H9 (cell line): ENCODE measurements around the gene MDFIC2. TPM values are rescaled to one million over a fixed set of nuclear protein-coding genes. Genes with fewer than 3 reads are reported as not detected.

Source experiments
- DNase-seq: peaks from one replicate; pipeline ENCODE4 v3.0.0-alpha.2; 2017
- H2AFZ ChIP-seq: one replicate; pipeline ENCODE4 v1.6.1; 2013; ENCODE audit warnings: mild to moderate bottlenecking, low read length, control low read depth, moderate library complexity
- H2AK5ac ChIP-seq: 2 replicates; pipeline ENCODE4 v1.6.1; 2013; ENCODE audit warnings: low read length, control low read depth, mixed read lengths; ENCODE audit not compliant: insufficient read length
- H2BK120ac ChIP-seq: one replicate; pipeline ENCODE4 v1.6.1; 2013; ENCODE audit warnings: low read depth, mild to moderate bottlenecking, low read length, control low read depth, inconsistent platforms; ENCODE audit not compliant: poor library complexity, severe bottlenecking
- H2BK12ac ChIP-seq: 2 replicates; pipeline ENCODE4 v1.6.1; 2013; ENCODE audit warnings: low read length, control low read depth, mixed read lengths, low read depth; ENCODE audit not compliant: insufficient read length
- H2BK15ac ChIP-seq: 2 replicates; pipeline ENCODE4 v1.6.1; 2013; ENCODE audit warnings: low read depth, low read length, control low read depth
- H2BK20ac ChIP-seq: one replicate; pipeline ENCODE4 v1.6.1; 2013; ENCODE audit warnings: low read depth, mild to moderate bottlenecking, low read length, control low read depth, inconsistent platforms; ENCODE audit not compliant: poor library complexity, severe bottlenecking
- H2BK5ac ChIP-seq: 2 replicates; pipeline ENCODE4 v1.6.1; 2013; ENCODE audit warnings: low read length, control low read depth, mixed read lengths; ENCODE audit not compliant: insufficient read length
- H3K14ac ChIP-seq: 2 replicates; pipeline ENCODE4 v1.6.1; 2013; ENCODE audit warnings: low read length, control low read depth; ENCODE audit not compliant: insufficient read depth
- H3K18ac ChIP-seq: 2 replicates; pipeline ENCODE4 v1.6.1; 2013; ENCODE audit warnings: low read depth, mild to moderate bottlenecking, mixed read lengths, low read length, control low read depth; ENCODE audit not compliant: insufficient read length
- H3K23ac ChIP-seq: 2 replicates; pipeline ENCODE4 v1.6.1; 2013; ENCODE audit warnings: low read length, control low read depth, mixed read lengths, low read depth; ENCODE audit not compliant: insufficient read length
- H3K23me2 ChIP-seq: 2 replicates; pipeline ENCODE4 v1.6.1; 2013; ENCODE audit warnings: low read depth, mild to moderate bottlenecking, mixed read lengths, low read length, control low read depth; ENCODE audit not compliant: insufficient read length, poor library complexity, severe bottlenecking
- H3K27ac ChIP-seq: 2 replicates; pipeline ENCODE4 v1.5.1; 2013; ENCODE audit warnings: low read length, control low read depth, mixed read lengths, low read depth; ENCODE audit not compliant: insufficient read length
- H3K27me3 ChIP-seq: 2 replicates; pipeline ENCODE4 v1.6.1; 2013; ENCODE audit warnings: low read length, control low read depth, inconsistent platforms; ENCODE audit not compliant: insufficient read depth
- H3K4ac ChIP-seq: 2 replicates; pipeline ENCODE4 v1.6.1; 2013; ENCODE audit warnings: low read depth, mild to moderate bottlenecking, control low read depth, inconsistent platforms, low read length, moderate library complexity
- H3K4me1 ChIP-seq: 2 replicates; pipeline ENCODE4 v1.6.1; 2013; ENCODE audit warnings: low read length, control low read depth, inconsistent platforms; ENCODE audit not compliant: insufficient read depth
- H3K4me2 ChIP-seq: 2 replicates; pipeline ENCODE4 v1.6.1; 2013; ENCODE audit warnings: low read length, control low read depth, mixed read lengths; ENCODE audit not compliant: insufficient read length, insufficient read depth
- H3K56ac ChIP-seq: 2 replicates; pipeline ENCODE4 v1.6.1; 2013; ENCODE audit warnings: low read depth, mild to moderate bottlenecking, mixed read lengths, low read length, control low read depth; ENCODE audit not compliant: insufficient read length
- H3K79me1 ChIP-seq: 2 replicates; pipeline ENCODE4 v1.6.1; 2013; ENCODE audit warnings: low read depth, mild to moderate bottlenecking, moderate library complexity, low read length, control low read depth, inconsistent platforms; ENCODE audit not compliant: insufficient read depth, poor library complexity, severe bottlenecking
- H3K79me2 ChIP-seq: 2 replicates; pipeline ENCODE4 v1.6.1; 2013; ENCODE audit warnings: low read length, control low read depth, inconsistent platforms; ENCODE audit not compliant: insufficient read depth
- H3K9ac ChIP-seq: 2 replicates; pipeline ENCODE4 v1.6.1; 2013; ENCODE audit warnings: low read length, control low read depth, mixed read lengths; ENCODE audit not compliant: insufficient read length; ENCODE audit errors: extremely low read depth
- H3K9me3 ChIP-seq: one replicate; pipeline ENCODE4 v1.6.1; 2013; ENCODE audit warnings: low read depth, low read length, inconsistent platforms; ENCODE audit not compliant: control insufficient read depth
- H3T11ph ChIP-seq: one replicate; pipeline ENCODE4 v1.6.1; 2013; ENCODE audit warnings: mild to moderate bottlenecking, low read length, control low read depth, inconsistent platforms
- H4K20me1 ChIP-seq: one replicate; pipeline ENCODE4 v1.6.1; 2013; ENCODE audit not compliant: control insufficient read depth, insufficient read length, insufficient read depth
- H4K5ac ChIP-seq: 2 replicates; pipeline ENCODE4 v1.6.1; 2013; ENCODE audit warnings: low read depth, mild to moderate bottlenecking, mixed read lengths, low read length, control low read depth; ENCODE audit not compliant: insufficient read length
- H4K8ac ChIP-seq: replicated peaks from 2 replicates; pipeline ENCODE4 v1.6.1; 2013; ENCODE audit warnings: low read length, control low read depth, mixed read lengths, low read depth; ENCODE audit not compliant: insufficient read length
- H4K91ac ChIP-seq: 2 replicates; pipeline ENCODE4 v1.6.1; 2013; ENCODE audit warnings: low read depth, mild to moderate bottlenecking, moderate library complexity, mixed read lengths, low read length, control low read depth; ENCODE audit not compliant: insufficient read length
- H3K27ac Mint-ChIP-seq, 3 experiments: 2 replicates in 2 of 3; 3 replicates in 1 of 3; pipeline ENCODE4 v1.8.0; 2020 to 2021; ENCODE audit warnings: mixed read lengths in 3 of 3, mild to moderate bottlenecking in 1 of 3, moderate library complexity in 1 of 3
- H3K27me3 Mint-ChIP-seq: 2 replicates; pipeline ENCODE4 v1.8.0; 2021; ENCODE audit warnings: low read depth, mild to moderate bottlenecking, moderate library complexity, mixed read lengths
- H3K36me3 Mint-ChIP-seq, 3 experiments: 2 replicates in 2 of 3; 3 replicates in 1 of 3; pipeline ENCODE4 v1.8.0; 2020 to 2021; ENCODE audit warnings: low read depth in 3 of 3, mixed read lengths in 3 of 3; ENCODE audit not compliant: insufficient read depth in 1 of 3
- H3K4me1 Mint-ChIP-seq, 2 experiments: 2 replicates each; pipeline ENCODE4 v1.8.0; 2020; ENCODE audit warnings: mixed read lengths in 2 of 2
- H3K4me3 Mint-ChIP-seq, 2 experiments: 2 replicates in 1 of 2; 3 replicates in 1 of 2; pipeline ENCODE4 v1.8.0; 2020 to 2021; ENCODE audit warnings: mild to moderate bottlenecking in 2 of 2, mixed read lengths in 2 of 2, moderate library complexity in 1 of 2
- H3K9me3 Mint-ChIP-seq, 2 experiments: 2 replicates in 1 of 2; 3 replicates in 1 of 2; pipeline ENCODE4 v1.8.0; 2020; ENCODE audit warnings: mild to moderate bottlenecking in 2 of 2, mixed read lengths in 2 of 2, moderate library complexity in 1 of 2
- CTCF ChIP-seq: fragments of 200-600 bp; sonication (generic); conservative IDR thresholded peaks from 3 replicates; pipeline ENCODE4 v1.8.0; 2021; ENCODE audit warnings: antibody characterized with exemption, mild to moderate bottlenecking
- WGBS: extraction: QIAGEN DNeasy Blood & Tissue Kit; methylation state at CpG from one replicate; pipeline ENCODE4 v1.1.7; 2013; ENCODE audit warnings: missing lambda C conversion rate, low lambda C conversion rate, mixed read lengths; ENCODE audit not compliant: insufficient read length; ENCODE audit errors: extremely low coverage; 5-methylcytosine and 5-hydroxymethylcytosine counted together
- total RNA-seq: library from RNA; stranded (reverse); gene quantifications from 2 replicates; pipeline ENCODE4 v1.2.1, GENCODE V29; 2021

MDFIC2 gene
- total RNA-seq, 1 experiment from 2014 or later: not detected

GRCh38 chr3:70156808-70157207, 155.6 kb downstream of the MDFIC2 start:
- Histone ChIP-seq H2BK15ac (no peak overlapping the region), H3K18ac (no peak overlapping the region), H2BK5ac (no peak overlapping the region), H4K20me1 (no peaks in the 10 kb centered on the region), H3T11ph (no peak overlapping the region), H3K4me2 (no peak overlapping the region), H3K56ac (no peak overlapping the region), H3K23me2 (no peaks in the 10 kb centered on the region), H4K5ac (no peak overlapping the region), H3K4me1 (no peaks in the 10 kb centered on the region), H2BK20ac (no peak overlapping the region), H3K79me2 (no peaks in the 10 kb centered on the region), H3K9ac (no peak overlapping the region), H2BK120ac (no peak overlapping the region), H3K14ac (no peak overlapping the region), H3K27me3 (no peaks in the 10 kb centered on the region), H3K27ac (no peak overlapping the region), H3K79me1 (no peaks in the 10 kb centered on the region), H2BK12ac (no peak overlapping the region), H2AFZ (no peak overlapping the region), H4K91ac (no peak overlapping the region), H3K23ac (no peak overlapping the region), H3K9me3 (no peaks in the 10 kb centered on the region), H2AK5ac (no peak overlapping the region), H4K8ac (no peak overlapping the region), H3K4ac (no peak overlapping the region)
- no peak overlapping the region for H3K27ac Mint-ChIP-seq
- H3K4me3 Mint-ChIP-seq: no peak overlapping the region
- no CpG with 5 or more reads among the region's 1 CpG for WGBS
- no peaks in the 10 kb centered on the region for H3K9me3 Mint-ChIP-seq
- no peaks in the 10 kb centered on the region for H3K4me1 Mint-ChIP-seq
- no peaks in the 10 kb centered on the region; the same call in 1 of the 2 replicates for H3K27me3 Mint-ChIP-seq
- no peak for TF ChIP-seq CTCF
- no peak for DNase-seq
- no peaks in the 10 kb centered on the region for H3K36me3 Mint-ChIP-seq
